CD4-positive, alpha-beta T cell treated with Interleukin-10 for 1 hour (primary cell): ENCODE measurements around the gene TFAP2C.

Experiments used
- DNase-seq: peaks from one replicate; pipeline ENCODE4 v3.0.0-alpha.2; 2020

Gene TFAP2C

DNA sequence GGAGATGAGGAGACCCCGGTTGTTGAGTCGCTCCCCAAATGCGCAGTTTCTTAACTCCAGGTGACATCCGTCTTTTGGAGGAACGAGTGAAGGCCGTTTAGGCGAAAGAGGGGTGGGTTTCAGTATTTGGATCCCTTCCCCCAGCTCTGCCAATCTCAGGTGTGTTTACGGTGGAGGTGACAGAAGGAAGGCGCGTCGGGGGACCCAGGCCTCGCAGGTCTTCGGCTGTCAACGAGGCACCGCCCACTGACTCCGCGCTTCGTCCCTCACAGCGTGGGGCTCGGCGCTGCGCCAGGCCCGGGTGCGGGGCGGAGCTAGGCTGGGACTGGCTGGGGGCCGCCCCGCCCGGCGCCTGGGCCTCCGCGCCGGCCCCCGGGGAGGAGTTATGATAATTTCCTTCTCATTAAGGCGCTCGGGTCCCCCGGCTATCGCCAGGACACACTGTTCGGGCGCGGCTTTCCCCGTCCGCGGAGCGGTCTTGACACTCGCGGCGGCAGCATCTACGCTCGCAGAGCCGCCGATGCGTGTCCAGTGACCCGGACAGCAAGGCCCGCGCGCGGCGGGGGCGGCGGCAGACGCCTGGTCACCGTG, at the start of gene TFAP2C:
TFAP2C (plus strand) TSS at position 434 of the 591 bp plus-strand sequence. CDS start 239 bp downstream, outside the sequence.
- DNase-seq = no peak

DNA sequence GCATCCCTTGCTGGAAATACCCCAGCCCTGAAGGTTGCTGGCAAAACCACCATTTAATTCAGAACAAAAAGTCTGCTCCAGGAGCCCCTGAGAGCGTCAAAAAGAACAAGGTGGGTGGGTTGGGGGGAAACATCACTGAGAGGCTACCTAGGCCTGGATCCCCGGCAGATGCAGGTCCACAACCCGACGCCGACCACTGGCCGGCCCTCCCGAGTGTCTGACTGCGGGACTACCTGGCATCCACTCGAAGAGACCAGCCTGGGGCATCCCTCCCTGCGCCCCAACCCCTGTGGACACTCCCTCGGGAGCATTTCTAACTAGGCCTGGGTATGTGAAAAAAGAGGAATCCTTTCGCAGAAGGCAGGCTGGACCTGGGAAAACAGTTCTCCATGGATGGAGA, 48.9 kb upstream of the TFAP2C start:
- DNase-seq = no peak

DNA sequence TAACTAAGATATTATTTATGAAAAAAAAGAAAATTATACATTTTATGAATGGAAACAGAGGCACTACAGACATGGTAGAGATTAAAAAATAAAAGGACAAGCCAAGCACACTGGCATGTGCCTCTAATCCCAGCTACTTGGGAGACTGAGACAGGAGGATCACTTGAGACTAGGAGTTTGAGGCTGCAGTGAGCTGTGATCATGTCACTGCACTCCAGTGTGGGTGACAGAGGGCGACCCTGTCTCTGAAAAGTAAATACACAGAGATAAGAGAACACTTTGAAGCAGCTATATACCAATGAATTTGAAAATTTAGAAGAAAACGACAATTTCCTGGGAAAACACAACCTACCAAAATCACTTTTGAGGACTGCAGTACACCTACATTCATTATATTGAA, 47.4 kb upstream of the TFAP2C start:
- no peak for DNase-seq

DNA sequence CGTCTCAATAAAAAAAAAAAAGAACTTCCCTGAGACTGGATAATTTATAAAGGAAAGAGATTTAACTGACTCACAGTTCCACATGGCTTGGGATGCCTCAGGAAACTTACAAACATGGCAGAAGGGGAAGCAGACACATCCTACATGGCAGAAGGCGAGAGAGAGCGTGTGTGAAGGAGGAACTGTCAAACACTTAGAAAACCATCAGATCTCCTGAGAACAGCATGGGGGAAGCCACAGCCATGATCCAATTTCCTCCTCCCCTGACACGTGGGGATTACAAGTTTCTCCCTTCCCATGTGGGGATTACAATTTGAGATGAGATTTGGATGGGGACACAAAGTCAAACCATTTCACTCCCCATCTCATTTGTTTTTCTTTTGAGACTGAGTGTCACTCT, 46.6 kb upstream of the TFAP2C start:
- no peak for DNase-seq

DNA sequence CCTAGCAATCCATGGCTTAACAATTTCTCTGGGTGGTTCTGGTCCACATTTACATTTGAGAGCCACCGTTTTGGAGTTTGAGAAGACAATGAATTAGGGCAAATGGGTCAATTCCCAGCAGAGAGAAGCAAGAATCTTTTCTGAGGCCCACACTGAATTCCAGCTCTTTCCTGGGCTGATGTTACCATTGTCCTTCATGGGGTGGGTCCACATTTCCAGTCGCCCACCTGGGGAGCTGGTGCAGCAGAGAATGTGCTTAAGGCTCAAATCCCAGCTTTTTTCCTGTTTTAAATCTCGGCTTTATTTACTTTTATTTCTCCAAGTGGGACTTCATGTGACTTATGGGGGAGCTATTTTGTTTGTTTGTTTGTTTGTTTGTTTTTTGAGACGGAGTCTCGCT, 44.2 kb upstream of the TFAP2C start:
- DNase-seq = no peak

DNA sequence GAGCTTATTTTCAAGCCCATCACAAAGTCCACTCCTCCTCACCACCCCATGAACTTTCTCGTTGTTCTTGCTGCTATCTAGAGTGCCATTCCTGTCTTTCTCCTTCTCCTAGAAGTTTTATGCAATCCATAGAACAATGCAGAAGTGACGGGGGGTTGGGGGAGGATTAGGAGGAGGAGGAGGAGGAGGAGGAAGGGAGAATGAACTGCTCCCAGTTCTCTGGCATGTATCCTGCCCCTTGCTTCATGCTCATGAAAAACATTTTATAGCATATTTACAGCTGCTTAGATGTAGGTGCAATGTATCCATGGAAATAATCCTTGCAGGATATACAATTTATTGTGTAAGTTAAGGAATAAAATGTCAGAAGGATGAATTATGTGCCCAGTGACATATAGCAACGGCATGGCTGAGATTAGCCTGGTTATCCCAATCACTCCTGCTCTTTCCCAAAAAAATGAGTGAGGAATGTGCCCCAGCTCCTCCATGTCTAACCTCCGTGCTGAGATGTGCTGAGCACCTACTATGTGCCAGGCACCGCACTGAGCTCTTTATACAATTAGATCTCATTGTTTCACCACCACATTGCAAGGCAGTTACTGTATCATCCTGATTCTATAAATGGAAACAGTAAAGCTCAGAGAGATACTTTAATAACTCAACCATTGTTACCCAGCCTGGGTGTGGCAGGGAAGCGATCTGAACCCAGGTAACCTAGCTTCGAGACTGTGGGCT, 41.6 kb upstream of the TFAP2C start:
- DNase-seq = no peak

DNA sequence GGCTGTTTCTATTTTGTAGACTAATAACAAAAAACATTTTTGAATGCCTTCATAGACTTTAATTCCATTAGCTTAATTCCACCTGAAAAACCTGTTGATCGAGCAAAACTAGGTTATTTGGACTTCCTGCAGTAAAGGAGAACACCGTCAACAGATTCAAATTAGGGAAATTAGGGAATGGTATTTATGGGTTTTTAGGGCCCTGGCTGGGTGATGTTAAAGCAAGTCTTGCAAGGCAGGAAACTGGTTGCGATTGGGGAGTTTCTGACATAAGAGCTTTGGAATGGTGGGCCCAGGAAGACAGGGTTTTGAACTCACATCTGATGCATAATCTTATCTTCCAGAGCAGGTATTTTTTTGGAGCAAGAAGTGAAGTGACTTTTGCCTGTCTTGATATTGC, 40.1 kb upstream of the TFAP2C start:
- DNase-seq = no peak

DNA sequence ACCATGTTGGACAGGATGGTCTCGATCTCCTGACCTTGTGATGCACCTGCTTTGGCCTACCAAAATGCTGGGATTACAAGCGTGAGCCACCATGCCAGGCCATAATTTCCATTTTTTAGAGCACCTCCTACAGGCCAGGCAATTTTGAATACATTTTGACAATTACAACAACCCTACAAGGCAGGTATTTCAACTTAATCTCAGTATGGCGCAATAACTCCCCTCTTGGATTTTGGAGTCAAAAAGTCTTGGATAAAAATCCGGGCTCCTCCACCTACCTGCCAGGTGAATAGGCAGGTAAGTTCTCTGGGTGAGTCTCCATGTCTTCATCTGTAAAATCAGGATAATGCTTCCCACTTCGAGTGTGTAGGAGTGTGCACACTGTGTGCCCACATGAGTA, 39.5 kb upstream of the TFAP2C start:
- no peak for DNase-seq

DNA sequence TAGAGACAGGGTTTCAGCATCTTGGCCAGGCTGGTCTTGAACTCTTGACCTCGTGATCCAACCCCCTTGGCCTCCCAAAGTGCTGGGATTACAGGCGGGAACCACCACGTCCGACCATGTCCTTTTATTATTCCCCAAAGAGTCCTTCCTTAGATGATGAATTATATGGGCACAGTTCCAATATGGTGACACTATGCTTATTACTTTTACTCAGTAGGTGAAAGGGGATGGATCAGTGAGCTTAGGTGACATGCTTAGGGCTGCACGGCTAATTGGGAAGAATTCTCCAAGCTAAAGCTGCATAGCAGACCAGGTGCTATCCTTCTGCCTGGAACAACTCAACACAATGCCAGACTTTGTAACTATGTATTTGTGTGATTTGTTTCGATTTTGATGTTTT, 38.2 kb upstream of the TFAP2C start:
- no peak for DNase-seq

DNA sequence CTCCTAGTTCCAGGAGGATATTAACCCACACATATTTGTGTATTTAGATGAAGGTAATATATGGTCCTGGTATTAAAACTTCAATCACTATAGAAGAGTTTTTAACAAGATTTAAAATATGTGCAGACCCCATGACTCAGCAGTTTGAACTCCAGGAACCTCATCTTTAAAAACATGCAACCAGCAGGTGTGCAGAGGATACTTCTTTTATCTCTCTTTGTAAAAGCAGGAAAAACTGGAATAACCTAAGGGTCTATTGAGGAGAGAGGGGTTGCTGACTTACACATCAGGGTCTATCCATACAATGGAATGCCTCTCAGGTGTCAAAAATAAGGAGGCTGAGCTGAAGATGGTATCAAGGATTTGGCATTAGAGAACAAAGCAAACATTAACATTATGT, 36.9 kb upstream of the TFAP2C start:
- DNase-seq = no peak

DNA sequence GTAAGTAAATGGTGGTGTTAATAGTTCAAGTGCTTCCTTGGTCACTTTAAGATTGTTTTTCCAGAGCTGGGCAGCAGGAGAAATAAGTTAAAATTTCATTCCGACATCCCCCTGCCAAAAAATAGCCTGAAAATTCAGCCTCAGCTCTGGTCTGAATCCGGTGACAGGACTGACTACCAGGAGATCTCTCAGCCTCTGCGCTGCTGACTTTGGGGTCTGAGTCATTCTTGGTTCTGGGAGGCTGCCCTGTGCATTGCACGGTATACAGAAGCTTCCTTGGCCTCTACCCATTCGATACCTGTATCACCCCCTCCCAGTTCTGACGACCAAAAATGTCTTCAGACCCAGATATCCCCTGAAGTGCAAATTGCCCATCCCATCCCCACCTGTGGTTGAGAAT, 36.3 kb upstream of the TFAP2C start:
- no peak for DNase-seq

DNA sequence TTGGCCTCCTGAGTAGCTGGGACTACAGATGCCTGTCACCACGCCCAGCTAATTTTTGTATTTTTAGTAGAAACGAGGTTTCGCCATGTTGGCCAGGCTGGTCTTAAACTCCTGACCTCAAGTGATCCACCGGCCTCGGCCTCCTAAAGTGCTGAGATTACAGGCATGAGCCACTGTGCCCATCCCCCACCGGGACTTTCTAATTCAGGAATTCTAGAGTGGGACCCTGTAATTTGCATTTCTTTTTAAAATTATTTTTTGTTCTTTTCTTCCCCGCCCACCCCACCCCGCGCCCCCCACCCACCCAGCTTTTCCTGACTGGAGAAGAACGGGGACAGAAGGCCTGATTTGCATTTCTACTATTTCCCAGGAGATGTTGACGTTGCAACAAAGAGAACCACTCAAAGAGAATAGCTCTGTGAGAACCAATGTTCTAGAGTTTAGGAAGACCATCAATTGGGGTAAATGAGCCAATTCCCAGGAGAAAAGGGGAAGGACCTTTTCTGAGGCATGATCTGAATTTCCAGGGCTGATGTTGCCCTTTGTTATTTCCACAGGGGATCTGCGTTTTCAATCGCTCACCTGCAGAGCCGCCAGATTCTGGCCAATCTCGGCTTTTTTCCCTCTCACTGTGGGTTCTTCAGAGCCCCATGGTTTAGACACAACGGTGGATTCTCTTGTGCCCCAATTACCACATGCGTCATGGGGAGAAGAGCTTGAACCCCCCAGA, 33.2 kb upstream of the TFAP2C start:
- no peak for DNase-seq

DNA sequence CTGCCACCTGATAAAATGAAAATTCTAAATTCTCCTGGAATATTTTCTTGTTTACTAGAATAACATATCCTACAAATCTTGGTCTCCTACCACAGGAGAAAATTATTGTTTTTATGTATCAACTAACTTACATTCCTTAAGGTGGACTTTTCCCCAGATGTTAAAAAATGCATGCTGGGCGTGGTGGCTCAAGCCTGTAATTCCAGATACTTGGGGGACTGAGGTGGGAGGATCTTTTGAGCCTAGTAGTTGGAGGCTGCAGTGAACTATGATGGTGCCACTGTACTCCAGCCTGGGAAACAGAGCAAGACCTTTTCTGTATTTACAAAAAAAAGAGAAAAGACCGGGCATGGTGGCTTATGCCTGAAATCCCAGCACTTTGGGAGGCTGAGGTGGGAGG, 27.9 kb upstream of the TFAP2C start:
- DNase-seq = no peak

DNA sequence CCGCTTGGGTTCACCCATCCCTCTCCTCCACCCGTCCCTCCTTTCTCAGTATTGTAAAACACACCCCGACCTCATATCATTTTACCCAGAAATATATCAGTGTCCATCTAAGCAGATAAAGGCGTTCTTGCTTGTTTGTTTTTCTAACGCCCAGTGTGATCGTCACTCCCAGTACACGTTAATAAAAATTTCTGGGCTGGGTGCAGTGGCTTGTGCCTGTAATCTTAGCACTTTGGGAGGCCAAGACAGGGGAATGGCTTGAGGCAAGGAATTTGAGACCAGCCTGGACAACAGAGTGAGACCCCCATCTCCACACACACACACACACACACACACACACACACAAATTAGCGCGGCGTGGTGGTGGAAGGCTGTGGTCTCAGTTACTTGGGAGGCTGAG, 24.4 kb upstream of the TFAP2C start:
- DNase-seq = no peak

DNA sequence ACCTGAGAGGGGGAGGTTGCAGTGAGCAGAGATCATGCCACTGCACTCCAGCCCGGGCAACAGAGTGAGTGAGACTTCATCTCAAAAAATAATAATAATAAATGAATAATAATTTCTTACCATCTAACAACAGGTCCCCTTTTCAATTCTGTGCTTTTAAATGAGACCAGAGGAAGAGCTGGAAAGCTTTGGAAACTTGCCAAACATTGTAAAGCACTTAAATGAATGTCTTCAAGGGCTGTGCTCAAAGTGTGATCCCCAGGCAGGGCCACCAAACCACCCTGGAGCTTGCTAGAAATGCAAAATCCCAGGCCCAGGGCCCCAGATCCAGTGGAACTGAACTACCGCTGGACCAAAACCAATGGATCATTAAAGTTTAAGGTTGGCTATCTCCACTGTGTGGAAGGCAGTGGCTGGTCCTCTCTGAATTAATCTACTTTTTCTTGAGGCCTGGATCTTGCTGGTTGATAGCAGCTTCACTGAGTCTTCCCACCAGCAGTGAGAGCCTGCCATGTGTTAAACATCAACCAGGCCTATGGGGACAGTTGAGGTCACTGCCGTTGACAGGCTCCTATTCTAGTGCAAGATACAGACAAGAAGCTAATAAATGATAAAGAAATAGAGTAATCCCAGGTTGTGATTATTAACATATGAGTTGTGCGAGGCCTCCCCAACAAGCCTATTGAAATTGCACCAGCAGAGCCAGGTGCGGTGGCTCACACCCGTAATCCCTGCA, 23.7 kb upstream of the TFAP2C start:
- DNase-seq = no peak

DNA sequence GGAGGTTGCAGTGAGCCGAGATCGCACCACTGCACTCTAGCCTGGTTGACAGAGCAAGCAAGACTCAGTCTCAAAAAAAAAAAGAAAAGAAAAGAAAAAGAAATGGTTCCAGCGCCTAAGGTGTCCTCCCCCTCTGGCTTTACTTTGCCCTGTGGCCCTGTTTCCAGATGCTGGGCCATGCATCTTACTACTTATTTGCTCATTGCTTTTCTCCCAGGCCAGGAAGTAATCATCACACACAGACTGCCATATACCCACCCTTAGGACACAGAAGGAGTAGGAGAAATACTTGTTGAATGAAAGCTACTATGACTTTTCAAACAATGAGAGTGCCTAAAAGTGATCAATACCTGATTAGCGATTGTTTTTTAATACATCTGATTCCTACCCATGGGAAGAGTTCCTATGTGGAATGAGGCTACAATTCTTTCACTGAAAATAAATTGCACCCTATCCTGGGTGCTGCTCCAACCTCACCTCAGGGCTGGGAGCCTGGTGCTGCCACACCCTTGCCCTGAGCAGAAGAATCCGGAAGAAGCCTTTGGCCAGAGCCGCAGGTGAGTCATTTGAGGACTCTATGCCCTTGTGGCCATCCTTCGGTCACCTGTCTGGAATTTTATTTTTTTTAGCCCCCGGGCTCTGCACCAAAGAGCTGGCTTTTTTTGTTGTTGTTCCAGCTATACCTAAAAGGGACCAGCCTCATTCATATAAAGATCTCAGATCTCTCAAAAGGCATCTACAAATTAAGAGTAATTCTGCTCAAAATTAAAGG, 22.7 kb upstream of the TFAP2C start:
- DNase-seq = no peak

DNA sequence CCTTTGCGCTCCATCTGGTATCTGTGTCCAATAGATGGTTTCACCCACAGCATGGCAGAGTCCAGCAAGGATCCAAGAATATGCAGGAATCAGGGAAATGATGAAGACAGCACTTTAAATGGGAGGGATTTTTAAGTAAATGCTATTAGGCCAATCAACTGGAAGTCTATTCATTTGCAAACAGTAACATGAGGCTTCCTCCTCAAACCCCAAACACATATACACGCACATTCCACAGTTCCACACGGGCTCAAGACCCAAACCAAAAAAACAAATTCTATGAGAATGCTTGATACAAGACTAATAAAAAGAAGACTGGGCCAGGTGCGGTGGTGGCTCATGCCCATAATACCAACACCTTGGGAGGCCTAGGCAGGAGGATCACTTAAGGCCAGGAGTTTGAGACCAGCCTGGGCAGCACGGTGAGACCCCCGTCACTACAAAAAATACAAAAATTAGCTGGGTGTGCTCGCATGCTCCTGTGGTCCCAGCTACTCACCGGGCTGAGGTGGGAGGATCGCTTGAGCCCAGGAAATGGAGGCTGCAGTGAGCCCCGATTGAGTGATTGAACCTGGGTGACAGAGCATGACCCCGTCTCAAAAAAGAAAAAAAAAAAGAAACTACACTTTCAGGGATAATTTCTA, 21.9 kb upstream of the TFAP2C start:
- DNase-seq = no peak

DNA sequence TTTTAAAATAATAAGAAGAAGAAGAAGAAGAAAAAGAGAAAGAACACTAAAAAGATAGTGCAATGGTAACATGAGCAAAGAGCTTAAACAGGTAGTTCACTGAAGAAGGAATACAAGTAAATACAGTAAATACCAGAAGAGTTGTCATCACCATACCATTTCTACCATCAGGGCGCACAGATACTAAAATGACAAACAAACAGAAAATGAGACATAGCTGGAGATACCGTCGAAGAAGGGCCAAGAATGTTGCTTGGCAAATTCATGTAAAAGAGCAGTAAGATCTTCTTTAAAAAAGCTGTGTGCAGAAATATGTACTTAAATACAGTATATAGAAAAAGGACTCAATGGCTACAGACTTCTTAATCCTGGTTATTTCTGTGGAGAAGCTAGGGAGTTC, 20.7 kb upstream of the TFAP2C start:
- no peak for DNase-seq

DNA sequence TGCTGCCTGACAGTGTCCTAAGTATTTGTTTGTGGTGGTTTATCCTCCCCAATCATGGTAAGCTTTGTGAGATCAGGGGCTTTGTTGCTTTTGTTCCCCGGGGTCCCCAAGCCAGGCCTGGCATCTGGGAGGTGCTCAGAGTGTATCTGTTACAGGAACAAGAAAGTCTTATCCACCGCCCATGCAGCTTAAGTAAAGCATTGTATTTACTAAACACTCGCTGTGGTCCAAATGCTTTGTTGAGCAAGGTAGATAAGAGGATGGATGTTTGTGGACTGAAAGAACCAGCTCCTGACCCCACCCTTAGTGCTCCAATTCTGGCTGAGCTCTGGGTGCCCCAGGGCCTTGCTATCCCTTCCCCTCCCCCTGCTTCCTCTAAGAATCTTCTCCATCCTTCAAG, 19.8 kb upstream of the TFAP2C start:
- DNase-seq = no peak

DNA sequence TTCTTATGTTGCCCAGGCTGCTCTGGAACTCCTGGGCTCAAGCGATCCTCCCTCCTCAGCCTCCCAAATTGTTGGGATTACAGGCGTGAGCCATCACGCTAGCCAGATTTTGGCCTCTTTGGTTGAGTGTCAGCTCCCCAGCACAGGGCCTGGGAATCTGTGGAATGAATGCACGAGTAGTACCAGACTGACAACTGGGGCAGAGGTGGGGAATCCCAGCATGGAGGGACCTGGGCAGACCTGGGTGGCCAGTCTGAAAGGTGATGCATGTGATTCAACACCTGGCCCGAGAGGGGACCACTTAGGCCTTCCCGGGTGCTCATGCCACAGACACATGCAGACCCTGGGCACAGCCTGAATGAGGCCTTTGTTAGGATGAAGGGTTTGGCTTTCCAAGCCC, 19.0 kb upstream of the TFAP2C start:
- no peak for DNase-seq

DNA sequence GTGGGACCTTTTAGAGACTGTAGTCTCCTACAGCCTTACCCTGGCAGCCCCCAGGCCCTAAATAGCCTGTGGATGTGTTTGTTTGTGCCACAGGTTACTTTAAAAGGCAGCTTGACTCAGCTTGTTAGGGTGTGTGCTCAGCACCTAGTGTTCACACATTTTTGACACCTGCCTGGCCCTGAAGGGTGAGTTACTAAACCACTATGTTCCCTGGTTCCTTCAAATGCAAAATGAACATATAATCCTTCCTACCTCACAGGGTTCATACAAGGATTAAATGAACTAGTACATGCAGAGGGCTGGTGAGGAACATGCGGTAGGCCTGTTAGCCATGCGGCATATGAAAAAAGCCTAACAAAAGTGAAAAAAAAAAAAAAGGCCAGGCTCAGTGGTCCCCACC, 14.9 kb upstream of the TFAP2C start:
- no peak for DNase-seq

DNA sequence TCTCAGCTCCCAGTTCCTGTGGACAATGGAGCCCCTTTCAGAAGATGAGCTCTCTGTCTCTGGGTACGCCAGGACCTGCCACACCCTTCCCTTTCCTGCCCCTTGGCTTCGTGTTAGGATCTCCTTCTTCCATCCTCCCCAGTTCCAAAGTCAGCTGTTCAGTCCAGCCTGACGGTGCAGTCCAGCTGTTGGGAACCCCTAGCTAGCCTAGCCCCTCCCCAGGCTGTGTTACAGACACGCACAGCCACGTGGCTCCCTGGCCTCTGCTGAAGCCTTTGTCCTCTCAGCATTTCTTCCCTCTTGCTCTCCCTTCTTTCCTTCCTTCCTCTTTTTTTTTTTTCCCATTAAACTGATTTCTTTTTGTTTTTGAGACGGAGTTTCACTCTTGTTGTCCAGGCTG, 12.4 kb upstream of the TFAP2C start:
- DNase-seq = no peak
